GM21390 (cell line): Measurements from ENCODE around the gene C16orf74.

Experiments used
- ATAC-seq: cut with Tn5 transposase; IDR thresholded peaks from one replicate; pipeline ENCODE4 v1.9.1; 2021; ENCODE audit not compliant: unreplicated experiment

The C16orf74 gene

GRCh38 chr16:85751698-85752501, 1.0 kb upstream of the C16orf74 start:
- no peak for ATAC-seq

GRCh38 chr16:85750146-85750826, 610 bp downstream of the C16orf74 start:
- no peak for ATAC-seq

GRCh38 chr16:85749771-85750145, 1.1 kb downstream of the C16orf74 start:
- ATAC-seq: no peak

- ATAC-seq: no peak
Measured at GRCh38 chr16:85746460-85747215, 4.3 kb downstream of the C16orf74 start.

- ATAC-seq: no peak
Measured at GRCh38 chr16:85738923-85739715, 11.8 kb downstream of the C16orf74 start.

- no peak for ATAC-seq
Measured at GRCh38 chr16:85736921-85737320, 14.0 kb downstream of the C16orf74 start.

GRCh38 chr16:85735946-85736345, 14.9 kb downstream of the C16orf74 start:
- peak; percentile 10 for ATAC-seq

GRCh38 chr16:85735225-85735635, 15.7 kb downstream of the C16orf74 start:
- peak; percentile 86 for ATAC-seq

GRCh38 chr16:85734311-85735017, 16.4 kb downstream of the C16orf74 start:
- no peak for ATAC-seq

GRCh38 chr16:85733839-85734170, 17.1 kb downstream of the C16orf74 start:
- ATAC-seq: no peak

- no peak for ATAC-seq
Measured at GRCh38 chr16:85733155-85733838, 17.6 kb downstream of the C16orf74 start.

GRCh38 chr16:85731179-85731578, 19.7 kb downstream of the C16orf74 start:
- no peak for ATAC-seq

- ATAC-seq: no peak
Measured at GRCh38 chr16:85730186-85730465, 20.8 kb downstream of the C16orf74 start.

GRCh38 chr16:85729452-85730185, 21.3 kb downstream of the C16orf74 start:
- ATAC-seq: no peak

- no peak for ATAC-seq
Measured at GRCh38 chr16:85728879-85729278, 22.0 kb downstream of the C16orf74 start.

GRCh38 chr16:85724936-85725335, 26.0 kb downstream of the C16orf74 start:
- no peak for ATAC-seq

GRCh38 chr16:85724126-85724879, 26.6 kb downstream of the C16orf74 start:
- ATAC-seq: no peak

GRCh38 chr16:85722128-85722893, 28.6 kb downstream of the C16orf74 start:
- no peak for ATAC-seq
